Loucy (cell line): Measurements from ENCODE around the gene LRBA.

Source experiments
- H2AFZ ChIP-seq: fragments of 200-600 bp; sonication (generic); 2 replicates; pipeline ENCODE4 v1.6.0; 2016; ENCODE audit warnings: antibody characterized with exemption, mild to moderate bottlenecking, low read length, moderate library complexity
- H3F3A ChIP-seq: fragments of 200-600 bp; 2 replicates; pipeline ENCODE4 v1.6.0; 2016; ENCODE audit warnings: antibody characterized with exemption, low read depth, mild to moderate bottlenecking
- H3K27me3 ChIP-seq: fragments of 200-600 bp; sonication (generic); 2 replicates; pipeline ENCODE4 v1.6.1; 2014; ENCODE audit warnings: low read length, mild to moderate bottlenecking; ENCODE audit not compliant: insufficient read depth, poor library complexity, severe bottlenecking
- H3K36me3 ChIP-seq: fragments of 200-600 bp; sonication (generic); 2 replicates; pipeline ENCODE4 v1.6.1; 2016; ENCODE audit warnings: low read length; ENCODE audit not compliant: insufficient read depth
- H3K4me1 ChIP-seq: fragments of 200-600 bp; sonication (generic); 2 replicates; pipeline ENCODE4 v1.5.1; 2014; ENCODE audit warnings: low read length, mild to moderate bottlenecking; ENCODE audit not compliant: insufficient read depth, poor library complexity, severe bottlenecking
- H3K4me2 ChIP-seq: fragments of 200-600 bp; sonication (generic); 2 replicates; pipeline ENCODE4 v1.6.0; 2014; ENCODE audit warnings: antibody characterized with exemption, low read length, low read depth, mild to moderate bottlenecking; ENCODE audit not compliant: poor library complexity, severe bottlenecking
- H3K4me3 ChIP-seq: fragments of 200-600 bp; sonication (generic); 2 replicates; pipeline ENCODE4 v1.5.1; 2014; ENCODE audit warnings: low read length, mild to moderate bottlenecking, mixed read lengths; ENCODE audit not compliant: poor library complexity, severe bottlenecking
- H3K79me2 ChIP-seq: fragments of 200-600 bp; sonication (generic); 2 replicates; pipeline ENCODE4 v1.6.1; 2014; ENCODE audit warnings: low read length; ENCODE audit not compliant: insufficient read depth
- H3K9ac ChIP-seq: fragments of 200-600 bp; sonication (generic); 2 replicates; pipeline ENCODE4 v1.6.0; 2014; ENCODE audit warnings: mild to moderate bottlenecking, low read depth, low read length, moderate library complexity; ENCODE audit not compliant: poor library complexity, severe bottlenecking
- H3K9me2 ChIP-seq: fragments of 200-600 bp; sonication (generic); replicated peaks from 2 replicates; pipeline ENCODE4 v1.6.1; 2016; ENCODE audit warnings: low read depth, low read length, mixed read lengths
- H3K9me3 ChIP-seq: fragments of 200-600 bp; sonication (generic); 2 replicates; pipeline ENCODE4 v1.6.1; 2014; ENCODE audit warnings: mild to moderate bottlenecking, antibody characterized with exemption, low read length, low read depth; ENCODE audit not compliant: insufficient read depth
- H4K20me1 ChIP-seq: fragments of 200-600 bp; sonication (generic); 2 replicates; pipeline ENCODE4 v1.6.0; 2014; ENCODE audit warnings: antibody characterized with exemption, low read length, mild to moderate bottlenecking; ENCODE audit not compliant: insufficient read depth, poor library complexity, severe bottlenecking
- CTCF ChIP-seq: fragments of 200-600 bp; sonication (generic); conservative IDR thresholded peaks from 2 replicates; pipeline ENCODE4 v1.5.1; 2014; ENCODE audit warnings: mild to moderate bottlenecking, antibody characterized with exemption, low read length
- EZH2phosphoT487 ChIP-seq: fragments of 200-600 bp; IDR thresholded peaks from 2 replicates; pipeline ENCODE4 v1.6.1; 2018; ENCODE audit warnings: antibody characterized with exemption, mild to moderate bottlenecking, moderate library complexity, borderline replicate concordance

Gene LRBA

GRCh38 chr4:150255610-150256224 is 759.4 kb downstream of the LRBA start:
- no peaks in the 10 kb centered on the region for H4K20me1 ChIP-seq
- TF ChIP-seq EZH2phosphoT487, result no peak
- no peak for TF ChIP-seq CTCF
- H3F3A ChIP-seq, result 0 out of 2 replicates have a peak, but pooled peaks cover 5% of the 10 kb centered on the region
- H3K4me1 ChIP-seq, result no peaks in the 10 kb centered on the region
- H3K36me3 ChIP-seq, result no peaks in the 10 kb centered on the region
- no peaks in the 10 kb centered on the region for H3K9me3 ChIP-seq
- no peak overlapping the region for H3K4me3 ChIP-seq
- H3K79me2 ChIP-seq, result no peaks in the 10 kb centered on the region
- no peak overlapping the region for H2AFZ ChIP-seq
- no peak overlapping the region for H3K9ac ChIP-seq
- H3K27me3 ChIP-seq, result no peaks in the 10 kb centered on the region
- no peak overlapping the region for H3K4me2 ChIP-seq
- no peaks in the 10 kb centered on the region for H3K9me2 ChIP-seq

GRCh38 chr4:150253965-150254630 is 761.0 kb downstream of the LRBA start:
- H3K4me1 ChIP-seq, result no peaks in the 10 kb centered on the region
- TF ChIP-seq EZH2phosphoT487, result no peak
- no peak for TF ChIP-seq CTCF
- H3K4me3 ChIP-seq, result no peak overlapping the region
- H3K4me2 ChIP-seq, result no peak overlapping the region
- H3K9me2 ChIP-seq, result no peaks in the 10 kb centered on the region
- no peaks in the 10 kb centered on the region for H3K27me3 ChIP-seq
- no peaks in the 10 kb centered on the region for H3K79me2 ChIP-seq
- no peak overlapping the region for H3K9ac ChIP-seq
- H3K36me3 ChIP-seq, result no peaks in the 10 kb centered on the region
- 0 out of 2 replicates have a peak, but pooled peaks cover 5% of the 10 kb centered on the region for H3F3A ChIP-seq
- H3K9me3 ChIP-seq, result no peaks in the 10 kb centered on the region
- H2AFZ ChIP-seq, result no peak overlapping the region
- H4K20me1 ChIP-seq, result no peaks in the 10 kb centered on the region

GRCh38 chr4:150253416-150253815 is 761.7 kb downstream of the LRBA start:
- Histone ChIP-seq H3K4me2 (no peak overlapping the region), H3K27me3 (no peaks in the 10 kb centered on the region), H2AFZ (no peak overlapping the region), H3K36me3 (no peaks in the 10 kb centered on the region), H3K9me3 (no peaks in the 10 kb centered on the region), H3K79me2 (no peaks in the 10 kb centered on the region), H3K4me1 (no peaks in the 10 kb centered on the region), H3K4me3 (no peak overlapping the region), H3K9me2 (no peaks in the 10 kb centered on the region), H4K20me1 (no peaks in the 10 kb centered on the region), H3F3A (0 out of 2 replicates have a peak, but pooled peaks cover 5% of the 10 kb centered on the region), H3K9ac (no peak overlapping the region)
- no peak for TF ChIP-seq EZH2phosphoT487
- TF ChIP-seq CTCF, result no peak
